GM21528 (cell line): Measurements from ENCODE around the gene CKS2.
"Not testable (repeated sequence)": the region's sequence is repeated elsewhere in the genome, so short reads cannot be mapped to it uniquely, and the experiment has no call there.

Source experiments
- ATAC-seq: cut with Tn5 transposase; IDR thresholded peaks from one replicate; pipeline ENCODE4 v1.9.1; 2021; ENCODE audit warnings: mild to moderate bottlenecking, moderate library complexity; ENCODE audit not compliant: unreplicated experiment, low FRiP score

Gene CKS2

DNA sequence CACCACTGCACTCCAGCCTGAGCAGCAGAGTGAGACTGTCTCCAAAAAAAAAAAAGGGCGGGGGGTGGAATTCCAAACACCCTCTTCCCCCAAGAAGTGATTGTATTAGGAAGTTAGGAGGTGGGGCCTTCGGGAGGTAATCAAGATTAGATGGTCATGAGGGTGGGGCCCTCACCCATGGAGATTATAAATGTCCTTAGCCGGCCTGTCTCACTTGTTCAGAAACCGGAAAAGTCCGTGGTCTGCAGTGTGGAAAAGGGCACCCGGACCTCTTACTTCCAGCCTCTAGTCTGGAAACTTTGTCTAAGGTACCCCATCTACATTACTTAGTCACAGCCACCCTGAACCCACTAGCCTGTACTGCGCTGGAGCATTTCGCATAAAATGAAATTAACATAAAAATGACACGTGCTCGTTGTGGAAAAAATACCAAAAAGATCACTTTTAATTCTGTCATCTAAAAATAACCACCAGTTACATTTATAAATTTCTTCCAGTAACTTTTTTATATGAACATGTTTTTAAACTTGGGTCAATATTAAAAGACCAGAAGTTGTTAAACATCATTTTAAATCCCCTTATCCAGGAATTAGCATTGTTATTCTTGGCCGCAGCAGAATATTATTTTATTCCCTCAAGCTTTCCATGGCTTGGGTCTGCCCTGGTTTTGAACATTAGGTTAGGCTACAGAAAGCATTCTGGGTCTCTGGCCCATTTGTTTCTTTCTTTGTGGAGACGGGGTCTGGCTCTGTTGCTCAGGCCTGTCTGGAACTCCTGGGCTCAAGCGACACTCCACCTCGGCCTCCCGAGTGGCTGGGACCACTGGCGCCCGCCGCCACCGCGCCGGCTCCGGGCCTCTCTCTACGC, 1.2 kb upstream of the CKS2 start:
- no peak for ATAC-seq

- ATAC-seq, result peak; percentile 16
Measured at GRCh38 chr9:89311346-89312221, 589 bp downstream of the CKS2 start.

DNA sequence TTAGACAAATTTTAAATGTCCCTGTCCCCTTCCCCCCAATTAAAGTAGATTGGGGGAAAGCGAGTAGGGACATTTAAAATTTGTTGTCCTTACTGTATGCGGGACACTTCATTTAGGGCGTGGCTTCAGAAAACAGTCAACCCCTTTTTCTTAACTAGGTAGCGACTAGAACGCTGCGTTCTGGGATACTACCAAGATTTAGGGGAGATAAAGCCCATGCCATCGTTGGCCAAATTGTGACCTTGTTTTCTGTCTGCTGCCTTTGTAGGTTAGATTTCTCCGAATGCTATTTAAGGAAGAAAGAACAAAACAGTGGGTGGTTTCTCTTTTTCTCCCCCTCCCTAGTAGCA, 1.2 kb downstream of the CKS2 start:
- no peak for ATAC-seq

- ATAC-seq, result no peak
Measured at GRCh38 chr9:89313842-89314241, 2.8 kb downstream of the CKS2 start.

- ATAC-seq, result no peak
Measured at GRCh38 chr9:89314955-89315354, 4.0 kb downstream of the CKS2 start.

GRCh38 chr9:89315482-89315881, 4.5 kb downstream of the CKS2 start:
- no peak for ATAC-seq

GRCh38 chr9:89317282-89317681, 6.3 kb downstream of the CKS2 start:
- ATAC-seq, result no peak

GRCh38 chr9:89318123-89319014, 7.4 kb downstream of the CKS2 start, which contains the start of gene SECISBP2:
Gene SECISBP2 (plus strand): TSS chr9:89318500. CDS start chr9:89318577, 77 bp downstream.
- peak; percentile 92 for ATAC-seq

GRCh38 chr9:89319015-89319905, 8.3 kb downstream of the CKS2 start:
- no peak for ATAC-seq

- ATAC-seq, result no peak
Measured at GRCh38 chr9:89323390-89323789, 12.4 kb downstream of the CKS2 start.

GRCh38 chr9:89325733-89326132, 14.7 kb downstream of the CKS2 start:
- ATAC-seq, result no peak

GRCh38 chr9:89328064-89328463, 17.1 kb downstream of the CKS2 start:
- ATAC-seq, result no peak

- ATAC-seq, result no peak
Measured at GRCh38 chr9:89329917-89330316, 18.9 kb downstream of the CKS2 start.

DNA sequence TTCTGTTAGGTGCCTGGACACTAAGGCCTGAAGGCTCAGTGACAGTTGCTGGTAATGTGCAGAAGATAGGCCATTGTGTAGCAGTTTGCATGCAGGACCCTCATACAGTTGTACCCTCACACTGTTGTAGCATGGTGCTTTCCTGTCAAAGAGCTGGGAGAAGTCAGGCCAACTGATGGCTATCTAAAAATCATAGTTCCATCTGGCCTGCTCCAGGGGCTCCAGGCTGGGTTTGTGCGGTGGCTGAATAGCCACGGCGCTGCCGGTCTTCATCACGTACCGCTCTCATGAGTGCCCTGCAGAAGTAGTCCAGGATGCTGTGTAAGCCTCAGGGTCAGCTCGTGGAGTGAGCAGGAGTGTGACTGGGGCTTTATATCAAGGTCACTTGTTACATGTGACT, 19.5 kb downstream of the CKS2 start:
- ATAC-seq, result no peak

- no peak for ATAC-seq
Measured at GRCh38 chr9:89339807-89340206, 28.8 kb downstream of the CKS2 start.

GRCh38 chr9:89340332-89340731, 29.3 kb downstream of the CKS2 start:
- ATAC-seq, result no peak

DNA sequence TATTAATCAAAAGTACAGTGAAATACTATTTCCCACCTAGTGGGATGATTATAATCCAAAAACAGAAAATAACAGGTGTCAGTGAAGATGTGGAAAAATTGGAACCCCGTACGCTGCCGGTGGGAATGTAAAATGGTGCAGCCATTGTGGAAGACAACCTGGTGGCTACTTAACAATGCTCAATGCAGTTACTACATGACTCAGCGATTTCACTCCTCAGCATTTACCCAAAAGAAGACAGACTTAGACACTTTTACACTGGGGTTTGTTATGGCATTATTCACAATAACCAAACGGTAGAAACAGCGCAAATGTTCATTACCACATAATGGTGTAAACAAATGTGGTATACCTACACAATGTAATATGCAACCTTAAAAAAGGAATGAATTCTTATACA, 31.2 kb downstream of the CKS2 start:
- no peak for ATAC-seq

- ATAC-seq, result no peak
Measured at GRCh38 chr9:89342948-89343347, 32.0 kb downstream of the CKS2 start.

GRCh38 chr9:89343812-89344211, 32.8 kb downstream of the CKS2 start:
- ATAC-seq, result not testable (repeated sequence)

- ATAC-seq, result no peak
Measured at GRCh38 chr9:89345476-89345875, 34.5 kb downstream of the CKS2 start.
